GM12873 (cell line): ENCODE results near the gene TWIST1.

Source experiments
- CTCF ChIP-seq: IDR thresholded peaks from 2 replicates; pipeline ENCODE4 v1.5.1; 2012; ENCODE audit warnings: low read depth, mild to moderate bottlenecking, moderate library complexity, low read length, control low read depth; ENCODE audit not compliant: insufficient read depth; ENCODE audit errors: missing control alignments

TWIST1 gene

DNA sequence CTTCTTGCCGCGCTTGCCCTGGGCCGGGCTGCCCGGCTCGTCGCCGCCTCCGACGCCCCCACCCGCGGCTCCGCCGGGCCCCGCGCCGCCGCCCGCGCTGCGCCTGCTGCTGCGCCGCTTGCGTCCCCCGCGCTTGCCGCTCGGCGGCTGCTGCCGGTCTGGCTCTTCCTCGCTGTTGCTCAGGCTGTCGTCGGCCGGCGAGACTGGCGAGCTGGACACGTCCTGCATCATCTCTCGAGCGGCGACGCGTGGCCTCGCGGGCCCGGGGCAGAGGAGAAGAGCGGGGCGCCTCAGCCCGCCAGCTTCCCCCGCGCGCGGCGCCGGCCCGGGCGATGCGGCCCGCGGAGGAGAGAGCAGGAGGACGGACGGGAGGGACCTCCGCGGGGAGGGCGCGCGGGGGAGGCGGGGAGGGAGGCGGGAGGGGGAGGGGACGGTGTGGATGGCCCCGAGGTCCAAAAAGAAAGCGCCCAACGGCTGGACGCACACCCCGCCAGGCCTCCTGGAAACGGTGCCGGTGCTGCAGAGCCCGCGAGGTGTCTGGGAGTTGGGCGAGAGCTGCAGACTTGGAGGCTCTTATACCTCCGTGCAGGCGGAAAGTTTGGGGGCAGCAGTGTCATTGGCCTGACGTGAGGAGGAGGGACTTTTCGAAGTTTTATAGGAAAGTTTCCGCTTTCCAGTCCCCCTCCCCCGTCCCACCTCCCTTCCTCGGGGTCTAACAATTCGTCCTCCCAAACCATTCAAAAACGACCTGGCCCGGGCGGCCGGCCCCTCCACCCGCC is at the start of gene TWIST1:
Gene TWIST1, minus strand, starts transcription at position 546 of the 779 bp plus-strand sequence. Its CDS starts 315 bp downstream, at position 231.
- no peak for TF ChIP-seq CTCF

DNA sequence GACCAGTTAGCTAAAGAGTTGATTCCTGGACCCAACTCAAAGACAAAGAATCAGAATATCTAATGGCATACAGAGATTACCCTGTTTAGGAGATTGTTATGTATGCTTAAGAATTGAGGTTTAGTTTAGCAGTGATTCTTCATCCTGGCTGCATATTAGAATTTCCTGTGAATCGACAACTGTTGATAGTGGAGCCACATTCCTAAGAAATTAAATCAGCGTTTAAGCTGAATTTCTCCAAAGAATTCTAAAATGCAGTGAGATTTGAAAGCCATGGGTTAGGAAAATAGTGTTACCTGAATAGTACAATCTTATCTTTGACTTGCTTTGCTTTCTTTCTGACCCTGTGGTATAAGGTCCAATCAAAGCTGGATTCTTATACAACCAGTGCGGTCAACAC is 44.2 kb upstream of the TWIST1 start:
- no peak for TF ChIP-seq CTCF

DNA sequence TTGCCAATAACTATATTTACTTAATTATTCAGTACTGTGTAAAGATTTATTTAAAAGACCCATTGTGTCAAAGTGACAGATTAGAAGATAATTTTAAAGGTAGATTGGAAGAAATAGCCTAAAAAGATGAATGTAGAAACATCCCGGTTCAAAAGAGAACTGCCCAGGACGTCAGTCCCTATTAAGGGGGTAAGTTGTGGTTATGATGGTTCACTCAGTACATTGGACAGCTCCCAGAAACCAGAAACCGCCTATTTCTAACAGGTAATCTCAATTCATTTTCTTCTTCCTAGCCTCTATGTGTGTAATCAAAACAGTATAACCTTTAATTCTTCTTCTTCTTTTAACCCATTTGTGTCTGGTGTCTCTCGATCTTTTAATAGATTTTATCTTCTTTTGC is 29.3 kb upstream of the TWIST1 start:
- no peak for TF ChIP-seq CTCF

DNA sequence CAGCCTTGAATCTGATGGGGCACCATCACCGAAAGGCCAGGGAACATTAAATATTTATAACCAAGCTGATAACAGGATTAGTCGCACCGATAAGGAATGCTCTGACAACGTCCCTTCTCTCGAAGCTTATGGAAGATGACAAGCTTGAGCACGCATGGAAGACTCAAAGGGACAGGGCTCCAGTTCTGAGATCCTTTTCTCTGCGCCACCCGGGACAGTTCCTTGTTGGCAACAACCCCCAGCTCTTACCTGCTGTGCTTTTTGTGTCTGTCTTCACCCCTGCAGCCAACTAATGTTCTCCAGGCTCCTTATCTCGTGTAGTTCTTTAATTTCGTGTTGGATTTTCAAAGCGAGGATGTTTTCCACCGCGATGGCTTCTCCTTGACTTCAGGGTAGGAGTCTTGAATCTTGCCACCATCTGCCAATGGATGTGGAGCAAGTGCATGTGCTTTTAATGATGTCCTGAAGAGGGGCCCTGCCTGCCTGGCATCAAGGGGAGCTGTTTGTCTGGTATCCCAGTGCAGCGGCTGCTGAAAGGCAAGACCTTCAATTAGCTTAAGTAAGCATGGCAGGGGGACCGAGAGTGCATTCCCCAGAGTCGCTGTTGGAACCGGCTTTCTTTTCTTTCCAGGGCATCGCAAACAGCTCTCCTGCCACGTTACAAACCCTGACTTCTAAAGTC is 28.1 kb upstream of the TWIST1 start:
- no peak for TF ChIP-seq CTCF

GRCh38 chr7:19144661-19145433 is 27.4 kb upstream of the TWIST1 start, which contains the start of gene FERD3L:
TSS of gene FERD3L (minus strand) at chr7:19145421. CDS start at chr7:19145362, 59 bp downstream.
- TF ChIP-seq CTCF = no peak

GRCh38 chr7:19143881-19144574 is 26.6 kb upstream of the TWIST1 start:
- TF ChIP-seq CTCF = no peak
